GM12874 (cell line): ENCODE data around the gene TIFAB.

Experiments
- TF ChIP-seq, protein P1 (sequence below): IDR thresholded peaks from 2 replicates; pipeline ENCODE4 v1.5.1; 2011; ENCODE audit warnings: low read depth, mild to moderate bottlenecking, control low read depth, low read length, moderate library complexity; ENCODE audit not compliant: insufficient read depth

TIFAB gene

GRCh38 chr5:135399794-135400542 lies 52.2 kb downstream of the TIFAB start:
- TF ChIP-seq, protein P1, sequence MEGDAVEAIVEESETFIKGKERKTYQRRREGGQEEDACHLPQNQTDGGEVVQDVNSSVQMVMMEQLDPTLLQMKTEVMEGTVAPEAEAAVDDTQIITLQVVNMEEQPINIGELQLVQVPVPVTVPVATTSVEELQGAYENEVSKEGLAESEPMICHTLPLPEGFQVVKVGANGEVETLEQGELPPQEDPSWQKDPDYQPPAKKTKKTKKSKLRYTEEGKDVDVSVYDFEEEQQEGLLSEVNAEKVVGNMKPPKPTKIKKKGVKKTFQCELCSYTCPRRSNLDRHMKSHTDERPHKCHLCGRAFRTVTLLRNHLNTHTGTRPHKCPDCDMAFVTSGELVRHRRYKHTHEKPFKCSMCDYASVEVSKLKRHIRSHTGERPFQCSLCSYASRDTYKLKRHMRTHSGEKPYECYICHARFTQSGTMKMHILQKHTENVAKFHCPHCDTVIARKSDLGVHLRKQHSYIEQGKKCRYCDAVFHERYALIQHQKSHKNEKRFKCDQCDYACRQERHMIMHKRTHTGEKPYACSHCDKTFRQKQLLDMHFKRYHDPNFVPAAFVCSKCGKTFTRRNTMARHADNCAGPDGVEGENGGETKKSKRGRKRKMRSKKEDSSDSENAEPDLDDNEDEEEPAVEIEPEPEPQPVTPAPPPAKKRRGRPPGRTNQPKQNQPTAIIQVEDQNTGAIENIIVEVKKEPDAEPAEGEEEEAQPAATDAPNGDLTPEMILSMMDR, result no peak

DNA sequence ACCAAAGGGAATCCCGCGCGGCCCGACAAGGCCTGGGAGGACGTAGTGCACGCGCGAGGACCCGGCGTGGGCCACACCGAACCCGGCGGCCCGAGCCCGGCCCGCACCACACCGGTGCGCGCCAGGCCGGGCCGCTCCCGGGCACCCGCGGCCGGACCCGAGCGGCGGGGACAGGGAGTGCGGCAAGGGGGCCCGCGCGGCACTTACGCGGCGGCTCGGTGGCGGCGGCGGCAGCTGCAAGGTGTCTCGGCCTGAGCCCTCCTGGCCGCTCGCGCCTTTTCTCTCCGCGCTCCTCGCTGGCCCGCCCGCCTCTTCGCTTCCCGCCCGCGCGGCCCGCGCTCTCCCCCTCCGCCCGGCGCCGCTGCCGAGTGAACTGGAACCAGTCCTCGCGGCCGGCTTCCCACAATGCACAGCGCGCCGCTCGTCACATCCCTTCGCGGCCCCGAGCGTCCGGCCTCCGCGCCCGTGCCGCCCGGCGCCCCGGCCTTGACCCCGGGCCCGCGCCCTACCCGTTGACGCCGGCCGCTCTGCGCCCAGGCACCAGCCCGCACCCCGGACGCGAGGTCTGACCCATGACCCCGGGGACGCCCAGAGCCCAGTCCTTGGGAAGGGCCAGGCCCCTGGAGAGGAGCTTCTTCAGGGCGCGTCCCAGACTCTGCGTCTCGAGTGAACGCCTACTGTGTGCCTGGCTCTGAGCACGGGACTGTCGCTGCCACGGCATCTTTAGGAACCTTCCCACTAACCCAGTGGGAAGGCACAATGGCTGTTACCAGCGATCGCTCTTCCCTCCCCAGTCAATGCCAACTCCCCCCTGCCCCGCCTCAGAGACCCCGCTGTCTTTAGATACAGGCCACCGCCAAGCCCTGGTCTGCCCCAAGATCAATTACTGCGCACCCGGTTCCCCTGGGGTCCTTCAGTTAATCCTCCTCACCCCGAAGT lies 53.0 kb downstream of the TIFAB start, which contains the start of gene MACROH2A1:
TSS of gene MACROH2A1 (minus strand) at position 377 of the 939 bp plus-strand sequence. CDS start 10,138 bp downstream, outside the sequence.
- TF ChIP-seq, protein P1, result no peak

DNA sequence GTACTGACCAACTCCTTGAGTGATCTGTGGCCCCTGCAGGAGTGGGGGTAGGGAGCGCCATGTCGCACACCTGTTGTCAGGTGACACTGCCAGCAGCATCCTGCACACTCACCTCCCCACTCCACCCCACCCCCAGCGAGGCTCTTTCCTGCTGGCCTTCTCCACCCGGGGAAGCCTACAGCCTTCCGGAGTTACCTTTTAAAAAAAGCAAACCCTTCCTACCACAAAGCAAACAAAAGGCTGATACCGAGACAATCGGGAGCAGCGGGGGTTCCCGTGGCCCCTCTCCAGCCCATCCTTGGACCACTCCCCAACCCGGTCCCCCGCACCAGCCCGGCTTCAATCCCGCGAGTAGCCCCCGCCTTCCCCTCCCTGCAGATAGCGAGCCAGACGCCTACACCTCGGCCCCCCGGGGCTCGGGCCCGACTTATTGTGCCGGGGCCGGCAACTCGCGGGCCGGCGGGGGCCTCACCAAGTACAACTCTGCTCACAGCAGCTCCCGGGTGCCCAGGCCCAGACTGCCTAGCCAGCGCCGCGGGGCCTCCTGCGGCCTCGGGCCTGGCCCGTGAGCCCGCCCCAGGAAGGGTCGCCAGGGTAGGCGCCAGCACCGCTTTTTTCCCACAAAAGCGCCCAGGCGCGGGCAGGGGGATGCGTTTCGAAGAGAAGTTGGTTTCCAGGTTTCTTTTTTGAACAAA lies 53.8 kb downstream of the TIFAB start:
- TF ChIP-seq, protein P1, result no peak
